ENCODE measurements around the gene PNPT1. TPM values are rescaled to one million over a fixed set of nuclear protein-coding genes. Genes with fewer than 3 reads are reported as not detected.

Gene PNPT1
- total and polyA plus RNA-seq, 9 of the 15 experiments (the other 6 are each of a cell fraction or from before 2014, with no cell fraction given), result 46.5 to 104 (median 62.7) TPM

DNA sequence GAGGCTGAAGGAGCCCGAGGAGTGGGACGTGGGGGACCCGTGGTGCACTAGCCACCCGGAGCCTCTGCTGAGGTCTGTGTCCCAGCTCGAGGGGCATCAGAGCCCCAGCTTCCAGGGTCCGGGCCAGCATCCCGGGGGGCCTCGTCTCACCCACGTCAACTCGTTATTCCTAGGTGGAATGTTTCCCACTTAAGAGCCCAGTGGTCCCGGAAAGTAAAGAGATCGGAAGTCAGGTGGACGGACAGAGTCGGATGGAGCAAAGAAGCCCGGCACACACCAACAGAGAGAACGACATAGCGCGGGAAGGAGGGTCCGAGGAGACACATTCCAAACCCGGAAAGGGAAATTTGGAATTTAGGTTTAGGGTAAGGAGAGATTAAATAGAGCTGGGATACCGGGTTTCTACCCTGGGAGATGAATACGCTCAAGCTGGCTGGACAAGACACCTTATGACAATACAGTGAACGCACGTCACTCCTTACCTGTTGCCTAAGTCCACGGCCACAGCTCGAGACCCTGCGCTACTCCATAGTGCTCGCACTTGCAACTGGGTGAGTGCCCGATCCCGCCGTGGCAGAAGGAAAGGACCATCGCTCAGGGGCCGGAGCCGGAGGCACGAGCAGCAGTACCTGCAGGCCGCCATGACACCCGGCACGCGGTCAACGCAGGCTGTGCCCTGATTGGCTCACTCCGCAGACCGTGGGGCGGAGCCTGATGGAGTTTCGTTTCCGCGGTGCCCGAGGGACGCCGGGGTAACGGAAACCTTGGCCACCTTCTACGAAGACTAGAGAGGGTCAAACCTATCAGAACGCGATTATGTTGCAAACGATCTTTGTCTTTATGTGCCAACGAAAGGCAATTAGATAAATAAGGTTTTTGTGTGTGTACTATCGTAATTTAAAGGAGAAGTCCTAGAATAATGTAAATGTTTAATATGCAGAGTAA, at the start of gene PNPT1 (continued):
- TF ChIP-seq, protein P1, sequence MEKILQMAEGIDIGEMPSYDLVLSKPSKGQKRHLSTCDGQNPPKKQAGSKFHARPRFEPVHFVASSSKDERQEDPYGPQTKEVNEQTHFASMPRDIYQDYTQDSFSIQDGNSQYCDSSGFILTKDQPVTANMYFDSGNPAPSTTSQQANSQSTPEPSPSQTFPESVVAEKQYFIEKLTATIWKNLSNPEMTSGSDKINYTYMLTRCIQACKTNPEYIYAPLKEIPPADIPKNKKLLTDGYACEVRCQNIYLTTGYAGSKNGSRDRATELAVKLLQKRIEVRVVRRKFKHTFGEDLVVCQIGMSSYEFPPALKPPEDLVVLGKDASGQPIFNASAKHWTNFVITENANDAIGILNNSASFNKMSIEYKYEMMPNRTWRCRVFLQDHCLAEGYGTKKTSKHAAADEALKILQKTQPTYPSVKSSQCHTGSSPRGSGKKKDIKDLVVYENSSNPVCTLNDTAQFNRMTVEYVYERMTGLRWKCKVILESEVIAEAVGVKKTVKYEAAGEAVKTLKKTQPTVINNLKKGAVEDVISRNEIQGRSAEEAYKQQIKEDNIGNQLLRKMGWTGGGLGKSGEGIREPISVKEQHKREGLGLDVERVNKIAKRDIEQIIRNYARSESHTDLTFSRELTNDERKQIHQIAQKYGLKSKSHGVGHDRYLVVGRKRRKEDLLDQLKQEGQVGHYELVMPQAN (IDR thresholded peaks at IDR 0.05; ENCODE audit: borderline replicate concordance), result peak; percentile 99
- peak; percentile 81; the same call in 1 of the 2 replicates for TF ChIP-seq JUN (IDR thresholded peaks at IDR 0.05; ENCODE audit: borderline replicate concordance, low read depth, low read length)
- no peak for TF ChIP-seq JUN (CRISPR knock-in tag; IDR thresholded peaks at IDR 0.05; ENCODE audit: borderline replicate concordance)
- no peak for TF ChIP-seq ETV6 (IDR thresholded peaks at IDR 0.05; ENCODE audit: borderline replicate concordance in 1 of 2, low read depth in 2 of 2, low read length in 1 of 2)
- no peak for TF ChIP-seq ETV6 (CRISPR knock-in tag; IDR thresholded peaks at IDR 0.05; ENCODE audit: borderline replicate concordance)
- TF ChIP-seq TFAM (CRISPR knock-in tag; conservative IDR thresholded peaks at IDR 0.05), result no peak
- no peak for TF ChIP-seq ZNF124 (CRISPR knock-in tag; IDR thresholded peaks at IDR 0.05)
- TF ChIP-seq CTBP1 (IDR thresholded peaks at IDR 0.05; ENCODE audit: borderline replicate concordance), result peak; percentile 65
- TF ChIP-seq CAMTA2 (CRISPR knock-in tag; conservative IDR thresholded peaks at IDR 0.05), result no peak
- no peak for TF ChIP-seq KLF13 (tag; IDR thresholded peaks at IDR 0.05; ENCODE audit: borderline replicate concordance, low read depth)
- no peak for TF ChIP-seq POLR2AphosphoS2 (IDR thresholded peaks at IDR 0.05; ENCODE audit: low read length)
- TF ChIP-seq SAFB2 (IDR thresholded peaks at IDR 0.05; ENCODE audit: borderline replicate concordance, low read depth, low read length, severe bottlenecking), result no peak
- TF ChIP-seq NELFE (IDR thresholded peaks at IDR 0.05; ENCODE audit: insufficient read depth, insufficient read length), result no peak
- peak; percentile 42 for TF ChIP-seq FOS (IDR thresholded peaks at IDR 0.05; ENCODE audit: extremely low read depth, insufficient read length)
- no peak for TF ChIP-seq CCAR2 (IDR thresholded peaks at IDR 0.05; ENCODE audit: low read depth, low read length)
- TF ChIP-seq SP2 (IDR thresholded peaks at IDR 0.05; ENCODE audit: extremely low read depth, low read depth, low read length, poor library complexity, severe bottlenecking), result no peak
- no peak for TF ChIP-seq PURB (CRISPR knock-in tag; IDR thresholded peaks at IDR 0.05; ENCODE audit: low read depth)
- TF ChIP-seq, protein P2, sequence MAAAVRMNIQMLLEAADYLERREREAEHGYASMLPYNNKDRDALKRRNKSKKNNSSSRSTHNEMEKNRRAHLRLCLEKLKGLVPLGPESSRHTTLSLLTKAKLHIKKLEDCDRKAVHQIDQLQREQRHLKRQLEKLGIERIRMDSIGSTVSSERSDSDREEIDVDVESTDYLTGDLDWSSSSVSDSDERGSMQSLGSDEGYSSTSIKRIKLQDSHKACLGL (CRISPR knock-in tag; IDR thresholded peaks at IDR 0.05; ENCODE audit: borderline replicate concordance, poor library complexity, severe bottlenecking), result peak; percentile 92
- TF ChIP-seq, protein P3, sequence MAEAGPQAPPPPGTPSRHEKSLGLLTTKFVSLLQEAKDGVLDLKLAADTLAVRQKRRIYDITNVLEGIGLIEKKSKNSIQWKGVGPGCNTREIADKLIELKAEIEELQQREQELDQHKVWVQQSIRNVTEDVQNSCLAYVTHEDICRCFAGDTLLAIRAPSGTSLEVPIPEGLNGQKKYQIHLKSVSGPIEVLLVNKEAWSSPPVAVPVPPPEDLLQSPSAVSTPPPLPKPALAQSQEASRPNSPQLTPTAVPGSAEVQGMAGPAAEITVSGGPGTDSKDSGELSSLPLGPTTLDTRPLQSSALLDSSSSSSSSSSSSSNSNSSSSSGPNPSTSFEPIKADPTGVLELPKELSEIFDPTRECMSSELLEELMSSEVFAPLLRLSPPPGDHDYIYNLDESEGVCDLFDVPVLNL (CRISPR knock-in tag; IDR thresholded peaks at IDR 0.05; ENCODE audit: low read depth), result peak; percentile 76
- peak; percentile 61; the same call in 1 of the 2 replicates for TF ChIP-seq RNF2 (IDR thresholded peaks at IDR 0.05)
- no peak for TF ChIP-seq MTA1 (IDR thresholded peaks at IDR 0.05; ENCODE audit: borderline replicate concordance)
- TF ChIP-seq LEF1 (IDR thresholded peaks at IDR 0.05), result no peak; the same call in 1 of the 2 replicates
- no peak for TF ChIP-seq ZNF507 (tag; conservative IDR thresholded peaks at IDR 0.05)

All from K562 (cell line).